H1 (cell line): ENCODE results near the gene GNAQ. TPM values are rescaled to one million over a fixed set of nuclear protein-coding genes. Genes with fewer than 3 reads are reported as not detected.
"Not testable (repeated sequence)": the region's sequence is repeated elsewhere in the genome, so short reads cannot be mapped to it uniquely, and the experiment has no call there.

Experiments
- CTCF ChIA-PET: fragments of 300-600 bp; sonication (Branson Sonifier 250); formaldehyde crosslinking; loops from one replicate; lab custom pipeline; 2021; ENCODE audit not compliant: partially characterized antibody; lab: Charles Lee
- POLR2A ChIA-PET: fragments of 300-600 bp; sonication (Branson Sonifier 250); formaldehyde crosslinking; loops from one replicate; lab custom pipeline; 2021; ENCODE audit warnings: inconsistent platforms; ENCODE audit not compliant: partially characterized antibody; lab: Charles Lee
- DNase-seq, 2 experiments: peaks; one replicate each; pipeline versions ENCODE4 v3.0.0 to v3.0.0-alpha.2; 2010 to 2022; ENCODE audit warnings: low spot score in 2 of 2, low read depth in 1 of 2, mixed read lengths in 1 of 2
- FAIRE-seq: peaks from 2 replicates; lab custom pipeline; 2011; peaks lifted over from hg19 to GRCh38; lab: Jason Lieb, UNC
- H2AFZ ChIP-seq: 2 replicates; pipeline ENCODE4 v1.8.1; 2012; ENCODE audit warnings: low read length, inconsistent platforms
- H2AK5ac ChIP-seq: 2 replicates; pipeline ENCODE4 v1.6.1; 2013; ENCODE audit warnings: low read depth, low read length
- H2BK120ac ChIP-seq: replicated peaks from 2 replicates; pipeline ENCODE3; 2013; ENCODE audit warnings: low read depth, low read length, inconsistent platforms
- H2BK12ac ChIP-seq: 2 replicates; pipeline ENCODE4 v1.6.1; 2013; ENCODE audit warnings: low read depth, low read length
- H2BK15ac ChIP-seq: 2 replicates; pipeline ENCODE4 v1.6.1; 2013; ENCODE audit warnings: low read length
- H2BK20ac ChIP-seq: 2 replicates; pipeline ENCODE4 v1.6.1; 2013; ENCODE audit warnings: low read length
- H2BK5ac ChIP-seq: 2 replicates; pipeline ENCODE4 v1.6.1; 2013; ENCODE audit warnings: low read depth, low read length
- H3K14ac ChIP-seq: 2 replicates; pipeline ENCODE4 v1.6.1; 2013; ENCODE audit warnings: inconsistent platforms; ENCODE audit not compliant: insufficient read length
- H3K18ac ChIP-seq: 2 replicates; pipeline ENCODE4 v1.6.1; 2013; ENCODE audit warnings: low read length; ENCODE audit errors: extremely low read depth
- H3K23ac ChIP-seq: 2 replicates; pipeline ENCODE4 v1.6.1; 2013; ENCODE audit warnings: inconsistent platforms; ENCODE audit not compliant: insufficient read length
- H3K23me2 ChIP-seq: 2 replicates; pipeline ENCODE4 v1.6.1; 2013; ENCODE audit warnings: low read depth, low read length
- H3K27ac ChIP-seq: 2 replicates; pipeline ENCODE4 v1.6.1; 2011; ENCODE audit warnings: low read depth, low read length, inconsistent platforms
- H3K27me3 ChIP-seq, 4 experiments: replicated peaks in 1 of 4; 1 replicate in 1 of 4; 2 replicates in 3 of 4; pipeline versions ENCODE4 v1.6.1 to v1.8.1; 2011 to 2013; ENCODE audit warnings: low read length in 3 of 4, mild to moderate bottlenecking in 3 of 4, inconsistent platforms in 2 of 4, mixed read lengths in 2 of 4, moderate library complexity in 1 of 4; ENCODE audit not compliant: control insufficient read depth in 3 of 4, insufficient read depth in 3 of 4; ENCODE audit errors: extremely low read depth in 1 of 4
- H3K36me3 ChIP-seq, 4 experiments: 2 replicates each; pipeline versions ENCODE4 v1.6.1 to v1.8.1; 2011 to 2013; ENCODE audit warnings: mild to moderate bottlenecking in 4 of 4, low read length in 3 of 4, moderate library complexity in 2 of 4, control low read depth in 1 of 4, inconsistent platforms in 1 of 4; ENCODE audit not compliant: insufficient read depth in 4 of 4, control insufficient read depth in 2 of 4
- H3K4ac ChIP-seq: replicated peaks from 2 replicates; pipeline ENCODE3; 2013; ENCODE audit warnings: low read length, low read depth, mixed read lengths, inconsistent platforms; ENCODE audit not compliant: insufficient read length
- H3K4me1 ChIP-seq, 4 experiments: replicated peaks in 1 of 4; 1 replicate in 1 of 4; 2 replicates in 3 of 4; pipeline versions ENCODE4 v1.6.1 to v1.8.1; 2011 to 2013; ENCODE audit warnings: low read length in 3 of 4, inconsistent platforms in 2 of 4, mixed read lengths in 1 of 4; ENCODE audit not compliant: insufficient read depth in 4 of 4, control insufficient read depth in 3 of 4
- H3K4me2 ChIP-seq, 2 experiments: 2 replicates each; pipeline versions ENCODE4 v1.6.1 to v1.8.1; 2011 to 2013; ENCODE audit warnings: low read depth in 2 of 2, low read length in 2 of 2, control low read depth in 1 of 2, inconsistent platforms in 1 of 2, mild to moderate bottlenecking in 1 of 2; ENCODE audit not compliant: insufficient read depth in 1 of 2
- H3K4me3 ChIP-seq, 4 experiments: fragments of 200-600, 300-600 bp in 1 of 4; sonication (generic), shearing (Covaris generic), sonication (Bioruptor Twin) in 1 of 4; 2 replicates each; pipeline versions ENCODE4 v1.5.1 to v1.8.1; 2011 to 2016; ENCODE audit warnings: low read length in 4 of 4, low read depth in 3 of 4, control low read depth in 2 of 4, inconsistent platforms in 2 of 4, mild to moderate bottlenecking in 2 of 4, mixed read lengths in 1 of 4, moderate library complexity in 1 of 4; ENCODE audit not compliant: insufficient read depth in 2 of 4; ENCODE audit errors: extremely low read depth in 1 of 4
- H3K56ac ChIP-seq: replicated peaks from 2 replicates; pipeline ENCODE3; 2013; ENCODE audit warnings: low read depth, mild to moderate bottlenecking, mixed read lengths, low read length, inconsistent platforms; ENCODE audit not compliant: insufficient read length
- H3K79me1 ChIP-seq: 2 replicates; pipeline ENCODE4 v1.6.1; 2013; ENCODE audit warnings: low read depth, low read length, control low read depth
- H3K79me2 ChIP-seq, 2 experiments: 2 replicates each; pipeline versions ENCODE4 v1.6.1 to v1.8.1; 2012 to 2013; ENCODE audit warnings: low read length in 2 of 2, mild to moderate bottlenecking in 2 of 2, inconsistent platforms in 1 of 2; ENCODE audit not compliant: insufficient read depth in 2 of 2, control insufficient read depth in 1 of 2
- H3K9ac ChIP-seq, 4 experiments: replicated peaks in 1 of 4; 1 replicate in 1 of 4; 2 replicates in 3 of 4; pipeline versions ENCODE4 v1.6.1 to v1.8.1; 2011 to 2013; ENCODE audit warnings: low read depth in 3 of 4, low read length in 3 of 4, control low read depth in 2 of 4, mild to moderate bottlenecking in 2 of 4, moderate library complexity in 2 of 4, inconsistent platforms in 1 of 4; ENCODE audit errors: extremely low read depth in 1 of 4
- H3K9me3 ChIP-seq, 2 experiments: 2 replicates each; pipeline versions ENCODE4 v1.6.1 to v1.8.1; 2012 to 2013; ENCODE audit warnings: mild to moderate bottlenecking in 2 of 2, moderate library complexity in 2 of 2, control low read depth in 1 of 2, inconsistent platforms in 1 of 2, low read depth in 1 of 2, low read length in 1 of 2, mixed read lengths in 1 of 2; ENCODE audit not compliant: insufficient read depth in 2 of 2
- H4K20me1 ChIP-seq, 2 experiments: replicated peaks in 1 of 2; 2 replicates each; pipeline versions ENCODE3 to v1.8.1; 2011 to 2013; ENCODE audit warnings: inconsistent platforms in 2 of 2, low read length in 2 of 2, mild to moderate bottlenecking in 1 of 2; ENCODE audit not compliant: insufficient read depth in 2 of 2, control insufficient read depth in 1 of 2
- H4K5ac ChIP-seq: 2 replicates; pipeline ENCODE4 v1.6.1; 2013; ENCODE audit warnings: low read length, low read depth, mixed read lengths, inconsistent platforms; ENCODE audit not compliant: insufficient read length
- H4K8ac ChIP-seq: 2 replicates; pipeline ENCODE4 v1.8.0; 2013; ENCODE audit warnings: mild to moderate bottlenecking, moderate library complexity, low read length, inconsistent platforms; ENCODE audit not compliant: insufficient read depth; ENCODE audit errors: extremely low read depth
- H4K91ac ChIP-seq: replicated peaks from 2 replicates; pipeline ENCODE3; 2013; ENCODE audit warnings: low read length, mixed read lengths, inconsistent platforms; ENCODE audit not compliant: insufficient read length
- WGBS, 2 experiments: shearing (Covaris generic) in 1 of 2; methylation state at CpG; one replicate each; pipeline versions ENCODE4 v1.1.6 to v1.1.7; 2013 to 2015; ENCODE audit warnings: low lambda C conversion rate in 2 of 2, mixed read lengths in 2 of 2, inconsistent platforms in 1 of 2, low coverage in 1 of 2, missing lambda C conversion rate in 1 of 2; ENCODE audit not compliant: insufficient replicate concordance in 2 of 2, insufficient coverage in 1 of 2, insufficient read length in 1 of 2; ENCODE audit errors: extremely low coverage in 1 of 2, missing lambda C conversion rate in 1 of 2; 5-methylcytosine and 5-hydroxymethylcytosine counted together
- polyA plus RNA-seq, 7 experiments: library from polyadenylated mRNA; depleted of rRNA in 3 of 7; stranded (reverse) in 5 of 7; unstranded in 2 of 7; fragments of >200 nt in 5 of 7; fragments of 200-250 nt in 2 of 7; gene quantifications; 1 replicate in 5 of 7; 2 replicates in 1 of 7; 4 replicates in 1 of 7; pipeline versions ENCODE4 v1.2.1 to v1.2.3, GENCODE V29; 2011 to 2013; ENCODE audit warnings: missing spikeins in 2 of 7, mixed read lengths in 2 of 7
- total RNA-seq: library from RNA; stranded (reverse); fragmentation: NEBNext Ultra II Directional; extraction: Animal tissue kit (Norgen Biotek cat#: 25700); gene quantifications from 2 replicates; pipeline ENCODE4 v1.2.1, GENCODE V29; 2021

Gene GNAQ
- total and polyA plus RNA-seq, 2 of the 8 experiments (the other 6 are each of a cell fraction or from before 2014, with no cell fraction given): 22.8 to 63.8 TPM

DNA sequence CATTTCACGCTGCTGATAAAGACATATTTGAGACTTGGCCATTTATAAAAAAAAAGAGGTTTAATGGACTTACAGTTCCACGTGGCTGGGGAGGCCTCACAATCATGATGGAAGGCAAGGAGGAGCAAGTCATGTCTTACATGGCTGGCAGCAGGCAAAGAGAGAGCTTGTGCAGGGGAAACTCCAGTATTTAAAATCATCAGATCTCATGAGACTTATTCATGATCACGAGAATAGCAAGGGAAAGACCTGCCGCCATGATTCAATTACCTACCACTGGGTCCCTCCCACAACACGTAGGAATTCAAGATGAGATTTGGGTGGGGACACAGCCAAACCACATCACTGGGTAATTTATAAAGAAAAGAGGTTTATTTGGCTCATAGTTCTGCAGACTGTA lies 168.0 kb downstream of the GNAQ start:
- H3K18ac ChIP-seq, H3K23me2 ChIP-seq, H3K4ac ChIP-seq, FAIRE-seq, H2BK120ac ChIP-seq, DNase-seq, H2BK15ac ChIP-seq, H3K79me1 ChIP-seq, H2BK5ac ChIP-seq, H3K14ac ChIP-seq, H4K91ac ChIP-seq, H3K27me3 ChIP-seq, H4K8ac ChIP-seq, CTCF ChIA-PET, H4K20me1 ChIP-seq, H2AFZ ChIP-seq, H3K4me2 ChIP-seq, POLR2A ChIA-PET, H2BK12ac ChIP-seq, H3K27ac ChIP-seq, H3K4me3 ChIP-seq, H3K23ac ChIP-seq, H2BK20ac ChIP-seq, H3K4me1 ChIP-seq, H4K5ac ChIP-seq, H3K36me3 ChIP-seq, H2AK5ac ChIP-seq, H3K79me2 ChIP-seq, H3K9ac ChIP-seq, H3K56ac ChIP-seq: not testable (repeated sequence)
- 95% methylated on average over 5 of the region's 5 CpGs; no CpG with 5 or more reads in 1 of the 2 experiments for WGBS, 2 experiments
- H3K9me3 ChIP-seq: peaks cover 10 to 16% of the 10 kb centered on the region in 2 experiments; a peak in 3 of 4 replicates

DNA sequence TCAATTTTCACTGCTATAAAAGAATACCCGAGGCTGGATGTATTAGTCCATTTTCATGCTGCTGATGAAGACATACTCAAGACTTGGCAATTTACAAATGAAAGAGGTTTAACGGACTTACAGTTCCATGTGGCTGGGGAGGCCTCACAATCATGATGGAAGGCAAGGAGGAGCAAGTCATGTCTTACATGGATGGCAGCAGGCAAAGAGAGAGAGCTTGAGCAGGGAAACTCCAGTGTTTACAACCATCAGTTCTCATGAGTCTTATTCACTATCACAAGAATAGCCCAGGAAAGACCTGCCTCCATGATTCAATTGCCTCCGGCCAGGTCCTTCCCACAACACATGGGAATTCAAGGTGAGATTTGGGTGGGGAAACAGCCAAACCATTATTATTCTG lies 170.7 kb downstream of the GNAQ start:
- H3K79me1 ChIP-seq, H3K14ac ChIP-seq, H2BK20ac ChIP-seq, H2BK15ac ChIP-seq, H2AFZ ChIP-seq, H3K4ac ChIP-seq, H3K4me2 ChIP-seq, H3K23ac ChIP-seq, H2AK5ac ChIP-seq, H3K27ac ChIP-seq, H2BK5ac ChIP-seq, H2BK120ac ChIP-seq, H3K27me3 ChIP-seq, H3K36me3 ChIP-seq, H3K4me3 ChIP-seq, H3K18ac ChIP-seq, H3K23me2 ChIP-seq, DNase-seq, H3K4me1 ChIP-seq, H3K9ac ChIP-seq, H3K79me2 ChIP-seq, H4K20me1 ChIP-seq, H2BK12ac ChIP-seq, FAIRE-seq, H4K91ac ChIP-seq, H4K8ac ChIP-seq, H4K5ac ChIP-seq, H3K56ac ChIP-seq, POLR2A ChIA-PET: not testable (repeated sequence)
- CTCF ChIA-PET: interaction anchor here (1.3 kb wide), 1 partner anchor 19 kb away, joined by 3 read pairs; no protein-coding TSS in a partner anchor
- peaks cover 10 to 16% of the 10 kb centered on the region in 2 experiments; a peak in 3 of 4 replicates for H3K9me3 ChIP-seq
- WGBS, 2 experiments: 94% methylated on average over 3 of the region's 3 CpGs; no CpG with 5 or more reads in 1 of the 2 experiments
